ENCODE measurements around the gene ARHGAP27.
"Not testable (repeated sequence)": the region's sequence is repeated elsewhere in the genome, so short reads cannot be mapped to it uniquely, and the experiment has no call there.

Gene ARHGAP27

DNA sequence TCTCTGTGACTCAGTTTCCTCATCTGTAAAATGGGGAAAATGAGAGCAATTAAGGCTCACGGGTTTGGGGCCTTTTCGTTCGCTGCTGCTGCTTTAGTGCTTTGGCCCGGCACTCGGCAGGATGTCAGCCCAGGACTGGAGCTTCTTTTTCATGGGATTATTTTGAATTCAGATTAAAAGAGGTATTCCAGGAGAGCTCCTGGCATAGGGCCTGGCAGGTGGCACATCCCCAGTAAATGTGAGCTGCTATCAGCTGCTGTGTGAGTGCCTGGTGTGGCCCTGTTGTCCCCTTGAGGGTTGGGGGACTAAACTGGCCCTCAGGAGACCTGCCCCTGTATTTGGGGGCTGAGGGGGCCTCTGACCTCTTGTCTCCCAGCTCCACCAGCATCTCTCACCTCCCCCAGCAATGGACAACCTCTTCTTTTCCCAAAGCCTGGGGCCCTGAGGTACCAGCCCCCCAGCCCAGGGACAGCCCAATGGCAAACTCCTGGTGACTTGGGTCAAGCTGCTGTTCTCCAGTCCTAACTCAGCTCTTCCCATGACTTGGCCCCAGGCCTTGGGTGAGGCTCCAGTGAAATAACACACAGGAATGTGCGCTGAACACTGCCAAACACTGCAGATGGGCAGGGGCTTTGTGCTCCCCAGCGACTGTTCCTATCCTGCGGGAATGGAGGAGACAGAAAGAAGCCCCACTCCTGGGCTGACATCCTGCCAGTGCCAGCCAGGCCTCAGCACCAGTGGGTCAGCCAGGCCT, 14.4 kb upstream of the ARHGAP27 start:
- not testable (repeated sequence) for DNase-seq

DNA sequence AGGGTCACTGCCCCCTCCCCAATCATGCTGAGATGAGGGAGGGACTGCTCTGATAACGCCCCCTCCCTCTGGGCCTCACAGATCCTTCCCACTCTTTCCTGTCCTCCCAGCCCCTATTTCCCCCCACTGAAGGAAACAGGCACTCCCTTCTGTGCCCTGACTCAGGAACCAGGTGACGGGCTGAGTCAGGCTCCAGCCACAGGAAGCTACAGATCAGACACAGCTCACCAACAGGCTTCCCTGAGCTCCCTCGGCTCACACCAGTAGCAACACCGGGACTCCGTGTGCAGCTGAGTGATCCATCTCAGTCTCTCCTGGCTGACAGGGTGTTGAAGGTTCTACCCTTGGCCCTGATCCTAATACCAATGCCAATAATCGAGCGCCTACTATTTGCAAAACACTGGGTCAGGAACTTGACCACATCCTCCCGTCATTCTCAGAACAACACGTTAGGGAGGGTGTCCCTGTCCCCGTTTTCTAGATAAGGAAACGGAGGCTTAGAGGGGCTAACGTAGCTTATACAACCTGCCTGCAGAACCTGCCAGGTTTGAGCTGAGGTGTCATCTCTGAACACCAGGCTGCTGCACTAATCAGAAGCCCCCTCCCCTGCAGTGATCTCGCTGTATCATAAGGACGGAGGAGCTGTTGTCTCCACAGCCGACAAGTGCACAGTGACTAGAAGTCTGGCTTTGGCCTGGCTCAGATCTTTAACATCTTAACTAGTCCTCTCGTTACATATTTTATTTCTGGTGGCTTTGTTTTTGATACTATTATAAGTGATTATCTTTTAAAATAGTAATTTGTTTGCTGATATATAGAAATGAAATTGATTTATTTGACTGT, 13.5 kb upstream of the ARHGAP27 start:
- not testable (repeated sequence) for DNase-seq

DNA sequence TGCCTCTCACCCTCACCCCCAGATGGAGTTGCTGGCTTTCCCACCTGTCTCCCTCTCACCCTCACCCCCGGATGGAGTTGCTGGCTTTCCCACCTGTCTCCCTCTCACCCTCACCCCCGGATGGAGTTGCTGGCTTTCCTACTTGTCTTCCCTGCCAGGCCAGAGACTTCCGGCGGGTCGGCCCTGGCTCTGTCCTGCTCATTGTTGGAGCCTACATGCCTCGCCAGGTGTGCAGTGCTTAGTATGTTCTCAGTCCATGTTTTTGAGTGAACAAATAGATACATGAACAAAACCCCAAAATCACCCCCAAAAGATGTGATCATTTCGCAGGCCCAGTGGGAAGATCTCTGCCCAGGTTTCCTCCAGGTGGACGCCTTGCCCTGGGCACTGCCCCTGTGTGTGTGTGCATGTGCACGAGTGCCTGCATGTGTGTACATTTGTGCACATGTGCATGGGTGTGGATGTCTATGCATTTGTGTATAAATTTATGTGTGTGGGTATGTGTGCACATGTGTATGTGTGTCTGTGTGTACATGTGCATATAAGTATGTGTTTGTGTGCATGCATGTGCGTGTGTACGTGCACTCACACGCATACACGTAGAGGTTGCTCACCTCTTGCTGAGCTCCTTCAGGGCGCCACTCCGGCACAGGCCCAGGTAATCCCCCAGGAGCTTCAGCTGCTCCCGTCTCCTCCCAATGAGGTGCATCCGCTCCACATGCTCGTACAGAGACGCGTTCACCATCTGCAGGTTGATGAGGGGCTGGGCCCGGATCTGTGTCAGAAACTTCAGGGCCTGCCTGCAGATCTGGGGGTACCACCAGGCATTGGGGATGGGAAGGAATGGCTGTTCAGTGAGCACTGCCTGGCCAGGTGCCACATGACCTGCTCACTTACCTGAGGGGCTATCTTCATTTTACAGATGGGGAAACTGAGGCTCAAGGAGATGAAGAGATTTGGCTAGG, 12.5 kb upstream of the ARHGAP27 start:
- not testable (repeated sequence) for DNase-seq

- DNase-seq: not testable (repeated sequence)
These were observed 11.6 kb upstream of the ARHGAP27 start for GRCh38 chr17:45444301-45444700.

DNA sequence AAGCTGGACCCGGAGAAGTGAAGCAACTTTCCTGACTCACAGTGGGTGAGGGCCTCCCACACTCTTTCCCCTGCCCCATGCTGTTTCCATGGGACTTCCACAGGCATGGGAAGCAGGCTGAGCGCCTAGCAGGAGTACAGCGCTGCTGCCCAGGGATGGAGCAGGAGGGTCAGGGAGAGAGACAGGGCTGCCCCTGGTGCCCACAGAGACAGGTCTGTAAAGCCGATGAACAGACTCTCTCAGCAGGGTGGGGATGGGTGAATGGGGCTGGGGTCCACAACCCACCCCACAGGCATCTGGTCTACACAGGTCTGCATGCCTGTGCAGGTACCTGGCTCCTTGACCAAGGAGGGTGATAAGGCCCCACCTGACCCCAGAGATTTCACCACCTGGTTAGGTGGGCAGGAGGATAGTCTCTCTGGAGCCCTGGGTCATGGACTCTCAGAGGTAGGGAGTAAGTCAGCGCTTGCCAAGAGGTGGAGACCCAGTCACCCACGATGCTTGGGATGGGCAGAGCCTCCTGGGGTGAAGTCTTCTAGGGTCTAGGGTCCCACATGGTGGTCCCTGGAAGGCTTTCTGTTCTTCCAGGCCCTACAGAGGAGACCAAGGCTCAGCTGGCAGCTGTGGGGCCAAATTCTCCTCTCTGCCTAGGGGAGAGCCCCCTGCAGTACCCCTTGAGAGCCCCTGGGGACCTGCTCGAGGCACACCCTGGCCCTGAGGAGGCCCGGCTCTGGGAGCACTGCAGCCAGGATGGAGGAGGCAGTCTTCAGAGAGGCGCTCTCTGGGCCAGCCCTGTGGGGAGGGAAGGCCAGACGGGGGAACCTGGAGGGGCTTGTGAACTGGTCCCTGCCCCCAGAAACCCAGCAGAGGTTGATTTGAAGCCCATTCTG, 10.9 kb upstream of the ARHGAP27 start:
- DNase-seq: not testable (repeated sequence)

DNA sequence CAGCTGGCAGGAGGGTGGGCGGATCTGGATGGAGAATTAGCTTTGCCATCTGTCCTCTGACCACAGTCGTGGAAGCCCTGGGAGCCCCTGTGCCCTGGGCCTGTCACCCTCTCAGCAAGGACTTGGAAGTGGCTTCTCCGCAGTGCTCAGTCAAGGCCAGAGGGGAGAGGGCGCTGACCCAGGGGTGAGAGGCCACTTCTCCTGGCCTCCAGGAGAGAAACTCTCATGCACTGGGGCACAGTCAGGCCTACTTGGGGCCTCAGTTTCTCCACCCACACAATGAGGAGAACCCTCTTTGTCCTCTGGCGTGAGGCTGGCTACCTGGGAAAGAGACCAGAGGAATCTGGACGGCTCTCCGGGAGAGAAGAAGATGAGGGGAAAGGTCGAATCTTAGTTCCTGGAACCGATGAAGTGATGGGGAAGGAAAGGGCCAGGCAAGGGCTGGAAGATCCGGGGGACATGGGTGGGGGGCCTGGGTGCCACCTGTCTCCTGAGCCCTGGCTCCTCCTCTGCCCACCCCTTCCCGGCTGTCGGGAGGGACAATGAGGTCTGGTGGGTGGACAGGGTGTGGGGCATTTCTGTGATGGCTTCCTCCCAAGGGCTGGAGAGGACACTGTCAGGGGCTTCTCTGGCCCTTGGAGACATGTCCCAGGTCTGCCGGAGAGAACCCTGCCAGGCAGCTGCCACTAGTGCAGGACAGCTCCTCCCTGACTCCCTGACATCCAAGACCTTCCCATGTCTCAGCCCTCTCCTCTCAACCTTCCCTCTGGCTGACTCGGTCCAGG, 9.0 kb upstream of the ARHGAP27 start:
- DNase-seq: no peak

GRCh38 chr17:45440839-45441515, 8.3 kb upstream of the ARHGAP27 start:
- not testable (repeated sequence) for DNase-seq

DNA sequence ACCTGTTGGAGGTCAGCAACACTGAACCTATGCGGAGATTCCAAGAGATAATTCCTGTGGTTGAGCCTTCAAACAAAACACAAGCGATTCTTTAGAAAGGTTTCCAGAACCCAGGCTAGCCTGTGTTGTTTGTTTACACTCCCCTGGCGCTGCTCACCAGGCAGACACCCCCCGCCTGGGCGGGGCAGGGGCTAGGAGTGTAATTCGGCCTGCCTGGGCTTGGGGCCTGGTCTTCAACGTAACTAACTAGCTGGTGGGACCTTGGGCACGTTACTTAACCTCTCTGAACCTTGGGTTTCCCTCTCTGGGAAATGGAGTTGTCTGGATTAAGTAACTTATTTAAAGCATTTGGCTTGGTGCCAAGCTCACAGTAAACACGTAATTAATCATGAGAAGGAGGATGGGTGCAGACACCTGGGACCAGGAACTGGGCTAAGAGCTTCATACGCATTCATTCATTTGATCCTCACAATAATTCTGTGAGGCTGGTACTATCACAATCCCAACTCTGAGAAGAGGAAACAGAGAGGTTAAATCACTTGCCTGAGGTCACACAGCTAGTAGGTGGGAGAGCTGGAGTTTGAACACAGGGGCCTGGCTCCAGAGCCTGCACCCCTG, 7.6 kb upstream of the ARHGAP27 start:
- DNase-seq: no peak

- DNase-seq: no peak
These were observed 6.4 kb upstream of the ARHGAP27 start for GRCh38 chr17:45438931-45439610.

DNA sequence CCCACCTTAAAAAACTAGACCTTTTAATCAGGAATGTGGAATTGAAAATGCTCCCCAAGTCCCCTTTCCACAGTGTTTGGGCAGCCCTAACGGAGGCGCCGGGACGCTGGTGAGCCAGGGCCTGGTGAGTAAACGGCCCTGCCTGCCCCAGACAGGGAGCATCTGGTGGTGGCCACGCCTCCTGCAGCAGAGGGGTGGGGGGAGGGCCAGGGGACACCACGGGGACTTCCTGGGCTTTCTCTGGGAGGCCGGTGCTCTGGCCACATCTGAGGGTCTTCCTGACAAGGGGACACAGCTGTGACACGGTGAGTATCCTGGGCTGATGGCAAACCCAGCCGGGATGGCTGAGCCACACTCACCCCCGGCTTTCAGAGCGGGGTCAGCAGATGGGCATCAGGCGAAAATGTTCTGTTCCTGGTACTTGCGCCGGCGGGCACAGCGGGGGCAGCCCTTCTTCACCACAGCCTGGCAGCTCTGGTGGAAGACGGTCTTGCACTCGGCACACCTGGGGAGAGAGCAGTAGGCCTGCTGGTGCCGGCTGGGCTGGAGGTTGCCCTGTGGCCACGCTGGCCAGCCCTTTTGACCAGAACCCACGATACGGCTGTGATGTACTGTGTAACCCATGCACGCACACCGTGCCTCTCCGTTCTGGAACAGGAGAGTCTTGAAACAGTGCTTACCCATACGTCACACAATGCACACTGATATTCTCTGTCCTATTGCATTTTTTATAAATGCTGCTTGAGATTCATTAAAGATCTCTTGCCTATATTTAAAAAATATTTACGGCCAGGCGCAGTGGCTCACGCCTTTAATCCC, 5.0 kb upstream of the ARHGAP27 start:
- no peak for DNase-seq

GRCh38 chr17:45436625-45437464, 4.2 kb upstream of the ARHGAP27 start:
- DNase-seq: no peak

DNA sequence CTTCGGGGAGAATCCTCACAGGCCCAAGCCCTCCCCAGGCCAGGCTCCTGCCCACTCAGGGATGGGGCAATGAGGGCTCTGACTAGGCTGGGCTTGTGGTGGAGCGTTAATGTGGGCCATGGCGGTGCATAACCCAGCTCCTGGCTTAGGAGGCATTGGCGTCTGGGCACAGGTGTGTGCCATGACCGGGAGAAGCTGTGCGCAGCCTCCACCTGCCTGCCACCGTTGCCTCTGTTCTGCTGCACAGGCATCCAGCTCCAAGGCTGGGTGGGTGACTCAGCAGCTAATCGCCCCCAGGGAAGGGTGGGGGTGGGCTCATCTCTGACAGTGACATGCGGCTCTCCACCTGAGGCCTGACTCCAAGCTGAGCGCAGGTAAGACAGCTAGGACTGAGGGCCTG, 3.5 kb upstream of the ARHGAP27 start:
- no peak for DNase-seq

GRCh38 chr17:45435481-45435880, 2.8 kb upstream of the ARHGAP27 start:
- no peak for DNase-seq

- no peak for DNase-seq
These were observed 477 bp upstream of the ARHGAP27 start for GRCh38 chr17:45433159-45433535.

- DNase-seq: peak; percentile 17
These were observed 902 bp downstream of the ARHGAP27 start for GRCh38 chr17:45431531-45432404.

DNA sequence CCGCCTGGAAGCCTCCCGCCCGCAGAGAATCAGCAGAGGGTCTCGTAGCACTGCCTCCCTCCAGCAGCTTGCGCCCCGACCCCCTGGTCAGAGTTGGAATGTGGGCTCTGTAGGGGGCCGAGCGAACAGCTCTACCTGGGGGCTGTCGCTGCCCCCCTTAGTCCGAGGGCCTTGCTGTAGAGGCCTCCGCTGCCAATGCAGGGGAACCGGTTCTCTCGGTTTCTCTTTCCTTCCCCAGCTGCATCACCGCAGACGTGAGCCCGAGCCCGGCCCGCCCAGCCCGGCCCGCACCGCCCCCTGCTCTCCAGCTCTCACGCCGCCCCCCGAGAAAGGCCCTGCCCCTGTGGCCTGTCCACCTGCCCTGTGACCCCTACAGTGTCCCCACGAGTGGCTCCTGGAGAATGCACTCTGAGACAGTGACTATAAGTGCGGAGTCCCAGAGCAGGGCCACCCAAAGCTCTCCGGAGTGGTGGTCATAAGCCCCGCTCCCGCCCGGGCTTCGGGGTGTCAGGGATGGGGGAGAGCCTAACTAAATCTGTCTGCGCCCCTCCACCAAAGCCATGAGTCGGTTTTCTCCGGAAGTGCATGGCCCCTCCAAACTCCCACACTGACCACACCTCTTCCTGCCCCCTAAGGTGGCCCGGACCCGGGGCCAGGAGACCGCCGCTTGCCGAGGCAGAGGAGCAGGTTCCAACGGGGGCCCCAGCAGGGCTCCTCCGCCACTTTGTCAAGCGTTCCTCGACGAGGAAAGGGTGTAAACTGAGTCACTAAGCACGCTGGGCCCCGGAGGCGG, 1.7 kb downstream of the ARHGAP27 start:
- DNase-seq: no peak

All from NCI-H1092 (cell line).